HL-60/S4 (cell line): ENCODE measurements around the gene CD6.

Source experiments
- in situ Hi-C: fragments of 300-500 bp; cut with MboI; formaldehyde crosslinking; loops from 2 replicates; pipeline ENCODE4 v1.14.3; 2022; ENCODE audit warnings: low sequenced_read_pairs

CD6 gene, protein sequence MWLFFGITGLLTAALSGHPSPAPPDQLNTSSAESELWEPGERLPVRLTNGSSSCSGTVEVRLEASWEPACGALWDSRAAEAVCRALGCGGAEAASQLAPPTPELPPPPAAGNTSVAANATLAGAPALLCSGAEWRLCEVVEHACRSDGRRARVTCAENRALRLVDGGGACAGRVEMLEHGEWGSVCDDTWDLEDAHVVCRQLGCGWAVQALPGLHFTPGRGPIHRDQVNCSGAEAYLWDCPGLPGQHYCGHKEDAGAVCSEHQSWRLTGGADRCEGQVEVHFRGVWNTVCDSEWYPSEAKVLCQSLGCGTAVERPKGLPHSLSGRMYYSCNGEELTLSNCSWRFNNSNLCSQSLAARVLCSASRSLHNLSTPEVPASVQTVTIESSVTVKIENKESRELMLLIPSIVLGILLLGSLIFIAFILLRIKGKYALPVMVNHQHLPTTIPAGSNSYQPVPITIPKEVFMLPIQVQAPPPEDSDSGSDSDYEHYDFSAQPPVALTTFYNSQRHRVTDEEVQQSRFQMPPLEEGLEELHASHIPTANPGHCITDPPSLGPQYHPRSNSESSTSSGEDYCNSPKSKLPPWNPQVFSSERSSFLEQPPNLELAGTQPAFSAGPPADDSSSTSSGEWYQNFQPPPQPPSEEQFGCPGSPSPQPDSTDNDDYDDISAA

DNA sequence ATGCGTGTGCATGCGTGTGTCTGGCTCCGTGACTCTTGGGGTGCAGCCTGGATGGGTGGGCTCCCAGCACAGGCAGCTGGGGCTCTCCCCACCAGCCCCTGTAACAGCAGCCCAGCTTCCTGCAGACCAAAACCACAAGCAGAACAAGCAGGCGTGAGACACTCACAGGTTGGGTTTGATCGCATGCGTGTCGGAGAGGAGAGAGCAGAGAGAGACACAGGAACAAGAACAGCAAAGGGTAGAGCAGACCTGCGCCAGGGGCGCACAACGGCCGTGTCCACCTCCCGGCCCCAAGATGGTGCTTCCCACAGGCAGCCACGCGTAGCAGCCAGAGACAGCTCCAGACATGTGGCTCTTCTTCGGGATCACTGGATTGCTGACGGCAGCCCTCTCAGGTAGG is at the start of gene CD6:
Gene CD6, plus strand, starts transcription at position 161 of the 400 bp plus-strand sequence. Its CDS starts 186 bp downstream, at position 347.
- in situ Hi-C loops: no loop called here

DNA sequence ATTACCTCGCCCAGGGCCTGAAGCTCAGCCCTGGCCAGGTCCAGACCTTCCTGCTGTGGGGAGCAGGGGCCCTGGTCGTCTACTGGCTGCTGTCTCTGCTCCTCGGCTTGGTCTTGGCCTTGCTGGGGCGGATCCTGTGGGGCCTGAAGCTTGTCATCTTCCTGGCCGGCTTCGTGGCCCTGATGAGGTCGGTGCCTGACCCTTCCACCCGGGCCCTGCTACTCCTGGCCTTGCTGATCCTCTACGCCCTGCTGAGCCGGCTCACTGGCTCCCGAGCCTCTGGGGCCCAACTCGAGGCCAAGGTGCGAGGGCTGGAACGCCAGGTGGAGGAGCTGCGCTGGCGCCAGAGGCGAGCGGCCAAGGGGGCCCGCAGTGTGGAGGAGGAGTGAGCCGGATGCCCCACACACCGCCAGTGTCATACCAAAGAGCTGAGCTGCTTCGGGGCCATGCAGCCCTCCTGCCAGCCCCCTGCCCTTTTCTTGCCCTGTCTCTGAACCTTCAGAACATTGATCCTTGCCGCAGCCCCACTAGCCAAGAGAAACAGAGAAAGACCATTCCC is 49.6 kb upstream of the CD6 start:
- in situ Hi-C loops: no loop called here

- in situ Hi-C loops: no loop called here
Observed at GRCh38 chr11:60922906-60923305, 48.6 kb upstream of the CD6 start.

DNA sequence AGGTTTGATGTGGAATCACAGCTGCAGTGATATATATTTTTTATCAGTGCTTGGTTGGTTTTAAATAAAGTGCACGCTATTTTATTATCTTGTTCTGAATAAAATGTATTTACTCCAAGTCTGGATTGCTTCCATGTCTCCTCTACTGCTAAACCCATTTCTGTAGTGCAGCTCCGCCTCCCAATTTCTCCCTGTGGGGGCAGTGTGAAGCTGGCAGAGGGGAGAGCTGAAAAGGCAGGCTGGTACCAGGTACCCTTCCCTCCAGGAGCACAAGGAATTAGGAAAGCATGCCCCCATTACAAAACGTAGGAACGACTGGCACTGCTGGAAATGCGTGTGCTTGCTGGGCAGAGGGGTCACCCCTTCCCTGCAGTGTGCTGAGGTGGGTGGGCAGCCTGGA is 48.2 kb upstream of the CD6 start:
- in situ Hi-C loops: no loop called here

DNA sequence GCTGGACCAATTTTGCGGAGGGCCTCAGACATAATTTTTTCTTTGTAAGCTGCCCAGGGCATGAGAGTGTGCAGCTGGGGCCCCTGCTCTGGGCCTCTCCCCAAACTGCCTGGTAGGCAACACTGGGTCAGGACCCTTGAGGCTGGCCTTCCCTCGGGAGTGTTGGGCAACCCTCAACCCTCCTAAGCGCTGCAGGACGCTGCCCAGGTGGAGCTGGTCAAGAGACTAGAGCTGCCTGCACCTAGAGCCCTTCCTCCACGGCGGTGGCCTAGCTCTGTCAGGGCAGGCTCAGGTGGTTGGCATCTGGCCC is 47.7 kb upstream of the CD6 start:
- in situ Hi-C loops: no loop called here

- in situ Hi-C loops: no loop called here
Observed at GRCh38 chr11:60924110-60924905, 47.2 kb upstream of the CD6 start, which contains the start of gene TMEM132A. Gene TMEM132A, plus strand, starts transcription at chr11:60924460. Its CDS starts 174 bp downstream, at chr11:60924634.

DNA sequence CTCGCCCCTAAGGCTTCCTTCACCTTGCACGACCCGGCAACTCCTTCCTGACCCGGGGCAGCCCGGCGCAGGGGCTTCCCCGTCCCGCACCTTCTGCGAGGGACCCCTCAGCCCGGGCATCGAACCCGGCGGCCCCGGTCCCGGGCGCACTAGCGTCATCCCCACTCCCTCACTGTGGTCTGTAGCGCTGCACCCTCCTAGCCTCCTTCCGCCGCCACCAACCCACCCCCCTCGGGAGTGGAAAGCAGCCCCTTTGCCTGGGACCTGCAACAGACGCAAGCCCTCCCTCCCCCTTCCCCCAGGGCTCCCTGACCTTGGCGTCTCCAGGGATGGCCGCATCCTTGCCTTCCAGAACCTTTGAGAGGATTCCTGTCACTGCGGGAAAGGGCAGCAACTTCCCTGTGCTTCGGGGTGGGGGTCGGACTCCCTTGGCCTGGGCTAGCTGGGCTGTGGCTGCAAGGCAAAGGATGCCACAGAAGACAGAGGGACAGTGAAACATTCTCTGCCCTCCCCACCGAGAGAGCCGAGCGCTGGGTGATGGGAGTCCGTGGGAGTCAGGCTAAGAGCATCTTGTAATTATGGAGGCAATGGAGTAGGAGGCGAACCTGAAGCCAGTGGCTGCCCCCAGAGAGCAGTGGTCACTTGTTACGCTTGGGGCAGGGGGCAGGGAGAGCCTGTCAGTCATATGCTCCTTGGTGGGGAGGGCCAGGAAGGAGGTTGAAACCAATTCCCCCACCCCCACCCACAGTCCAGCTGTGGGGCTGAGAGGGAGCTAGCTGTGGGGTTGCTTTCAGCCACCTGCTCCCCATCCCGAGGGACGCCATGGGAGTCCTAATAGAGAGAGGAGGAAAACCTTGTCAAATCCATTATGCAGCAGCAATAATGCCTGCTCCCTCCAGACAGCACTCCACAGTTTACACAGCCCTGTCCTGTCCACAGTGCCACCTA is 46.3 kb upstream of the CD6 start:
- in situ Hi-C loops: no loop called here

DNA sequence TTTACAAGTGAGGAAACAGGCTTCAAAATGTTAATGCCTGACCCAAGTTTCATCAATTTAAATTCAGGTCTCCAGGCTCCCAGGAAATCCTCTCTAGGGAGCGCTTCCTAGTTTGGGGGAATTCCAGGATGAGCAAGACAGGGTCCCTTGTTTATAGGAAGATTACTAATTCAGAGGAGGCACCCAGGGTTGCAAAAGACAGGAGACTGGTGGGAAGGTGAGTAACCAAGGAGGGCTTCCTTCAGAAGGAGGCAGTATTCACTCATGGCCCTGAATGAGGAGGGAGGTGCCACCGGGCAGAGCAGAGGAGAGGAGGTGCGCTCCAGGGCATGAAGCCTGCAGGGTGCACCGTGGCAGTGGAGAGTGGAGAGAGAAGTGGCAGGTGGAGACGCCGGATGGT is 45.6 kb upstream of the CD6 start:
- in situ Hi-C loops: no loop called here

DNA sequence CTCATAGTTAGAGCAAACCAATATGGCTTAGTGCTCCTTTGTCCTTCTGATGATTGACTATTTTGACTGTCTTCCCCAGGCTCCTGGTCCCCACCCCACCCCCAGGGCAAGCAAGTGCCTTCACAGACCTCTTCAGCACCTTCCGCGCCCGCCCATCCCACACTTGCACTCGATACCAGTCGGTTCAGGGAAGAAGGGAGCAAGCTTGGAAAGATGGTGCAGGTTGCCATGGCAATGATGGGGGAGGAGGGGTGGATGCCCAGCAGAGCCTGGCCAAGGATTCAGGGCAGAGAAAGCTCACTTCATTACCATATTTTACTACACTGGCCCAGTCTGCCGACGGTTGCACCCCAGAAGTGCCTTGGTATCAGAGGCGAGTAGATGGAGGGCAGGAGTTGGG is 45.0 kb upstream of the CD6 start:
- in situ Hi-C loops: no loop called here

DNA sequence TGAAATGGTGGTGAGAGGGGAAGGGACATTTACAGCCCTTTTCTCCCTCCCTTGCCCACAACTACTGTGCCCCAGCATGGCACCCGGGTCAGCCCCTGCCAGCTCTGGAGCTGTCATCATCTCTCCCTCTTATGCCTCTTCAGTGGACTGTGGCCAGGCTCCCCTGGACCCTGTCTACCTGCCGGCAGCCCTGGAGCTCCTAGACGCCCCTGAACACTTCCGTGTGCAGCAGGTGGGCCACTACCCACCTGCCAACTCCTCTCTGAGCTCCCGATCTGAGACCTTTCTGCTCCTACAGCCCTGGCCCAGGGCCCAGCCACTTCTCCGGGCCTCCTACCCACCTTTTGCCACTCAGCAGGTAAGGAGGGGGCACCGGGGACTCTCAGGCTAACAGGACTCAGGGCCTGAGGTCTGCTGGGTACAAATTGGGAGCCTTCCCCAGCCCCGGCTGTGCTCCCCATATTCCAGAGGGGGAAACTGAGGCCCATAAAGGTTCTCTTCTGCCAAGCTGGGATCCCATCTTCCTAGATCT is 44.4 kb upstream of the CD6 start:
- in situ Hi-C loops: no loop called here

DNA sequence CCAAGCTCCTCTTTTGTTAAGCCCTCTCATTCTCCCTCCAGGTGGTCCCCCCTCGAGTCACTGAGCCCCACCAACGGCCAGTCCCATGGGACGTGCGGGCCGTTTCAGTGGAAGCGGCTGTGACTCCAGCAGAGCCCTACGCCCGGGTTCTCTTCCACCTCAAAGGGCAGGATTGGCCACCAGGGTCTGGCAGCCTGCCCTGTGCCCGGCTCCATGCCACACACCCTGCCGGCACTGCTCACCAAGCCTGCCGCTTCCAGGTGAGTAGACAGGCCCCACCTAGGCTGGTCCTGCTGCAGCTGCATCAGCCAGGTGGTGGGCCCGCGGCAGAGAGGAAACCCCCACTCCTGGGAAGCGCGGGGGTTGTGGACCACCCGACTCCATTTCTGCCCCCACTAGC is 43.9 kb upstream of the CD6 start:
- in situ Hi-C loops: no loop called here

- in situ Hi-C loops: no loop called here
Observed at GRCh38 chr11:60928563-60929001, 42.9 kb upstream of the CD6 start.

DNA sequence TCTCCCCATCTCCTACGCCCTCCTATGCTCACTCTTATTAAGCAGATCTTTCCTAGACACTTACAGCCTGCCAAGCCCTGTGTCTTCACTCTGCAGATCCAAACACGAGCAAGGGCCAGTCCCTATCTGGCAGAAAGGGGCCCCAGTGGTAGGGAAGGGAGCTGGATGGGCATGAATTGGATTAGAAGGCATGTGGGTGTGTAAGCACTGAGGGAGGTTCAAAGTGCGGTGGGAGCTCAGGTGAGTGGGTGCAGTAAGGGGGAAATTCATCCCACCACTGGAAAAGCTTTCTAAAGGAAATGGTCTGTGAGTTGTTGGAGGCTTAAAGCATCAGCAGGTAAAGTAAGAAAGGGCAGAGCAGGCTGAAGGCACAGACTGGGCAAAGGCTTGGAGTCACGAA is 41.7 kb upstream of the CD6 start:
- in situ Hi-C loops: no loop called here

GRCh38 chr11:60930394-60930793 is 41.1 kb upstream of the CD6 start:
- in situ Hi-C loops: no loop called here

- in situ Hi-C loops: no loop called here
Observed at GRCh38 chr11:60931917-60932316, 39.6 kb upstream of the CD6 start.

DNA sequence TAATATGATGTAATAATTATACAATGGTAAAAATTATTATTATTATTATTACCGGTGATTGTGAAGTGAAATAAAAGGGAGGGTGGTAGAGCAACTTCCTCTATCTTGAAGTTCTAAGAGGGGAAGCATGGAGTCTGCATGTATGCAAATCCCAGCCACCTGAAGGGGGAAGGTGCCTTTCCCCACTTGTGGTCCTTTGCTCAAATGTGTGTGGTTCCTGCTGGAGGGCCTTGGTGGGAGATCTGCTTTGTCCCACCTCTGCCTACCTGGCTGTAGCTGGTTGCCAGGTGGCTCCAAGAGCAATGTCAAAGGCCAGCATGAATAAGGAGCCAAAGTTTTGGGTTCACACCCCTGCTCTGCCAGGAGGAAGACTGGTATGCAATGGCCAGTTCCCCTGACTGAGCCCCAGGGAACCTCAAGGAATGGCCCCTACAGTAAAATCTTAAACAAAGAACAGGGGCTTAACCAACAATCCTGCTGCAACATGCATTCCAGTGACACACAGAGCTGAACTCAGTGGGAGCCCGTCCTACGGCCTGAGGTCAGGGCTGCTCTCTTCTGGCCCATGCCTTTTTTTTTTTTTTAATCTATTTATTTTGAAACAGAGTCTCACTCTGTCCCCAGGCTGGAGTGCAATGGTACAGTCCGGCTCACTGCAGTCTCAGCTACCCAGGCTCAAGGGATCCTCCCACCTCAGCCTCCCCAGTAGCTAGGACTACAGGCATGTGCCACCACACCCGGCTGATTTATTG is 38.7 kb upstream of the CD6 start:
- in situ Hi-C loops: no loop called here

DNA sequence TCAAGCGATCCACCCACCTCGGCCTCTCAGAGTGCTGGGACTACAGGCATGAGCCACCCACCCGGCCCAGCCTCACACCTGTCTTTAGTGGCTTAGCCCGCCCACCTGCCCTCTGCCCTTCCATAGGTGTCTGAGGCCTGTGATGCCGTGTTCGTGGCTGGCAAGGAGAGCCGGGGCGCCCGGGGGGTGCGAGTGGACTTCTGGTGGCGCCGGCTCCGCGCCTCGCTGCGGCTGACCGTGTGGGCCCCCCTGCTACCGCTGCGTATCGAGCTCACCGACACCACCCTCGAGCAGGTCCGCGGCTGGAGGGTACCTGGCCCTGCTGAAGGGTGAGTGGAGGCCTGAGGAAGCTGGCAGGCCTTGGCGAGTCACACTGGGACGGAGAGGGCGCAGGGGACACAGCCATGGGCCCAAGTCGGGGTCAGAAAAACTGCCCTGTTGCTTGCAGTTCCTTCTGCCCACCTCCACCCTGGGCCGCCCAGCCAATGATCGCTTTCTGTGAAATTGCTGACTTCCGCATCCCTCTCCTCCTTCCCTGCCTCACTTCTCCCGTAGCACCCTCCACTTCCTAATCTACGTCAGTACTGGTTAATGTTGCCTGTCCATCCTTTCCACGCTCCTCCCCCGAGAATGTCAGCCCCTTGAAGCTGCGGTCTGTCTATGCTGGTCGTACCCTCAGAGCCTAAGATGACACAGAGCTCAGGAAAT is 37.9 kb upstream of the CD6 start:
- in situ Hi-C loops: no loop called here

DNA sequence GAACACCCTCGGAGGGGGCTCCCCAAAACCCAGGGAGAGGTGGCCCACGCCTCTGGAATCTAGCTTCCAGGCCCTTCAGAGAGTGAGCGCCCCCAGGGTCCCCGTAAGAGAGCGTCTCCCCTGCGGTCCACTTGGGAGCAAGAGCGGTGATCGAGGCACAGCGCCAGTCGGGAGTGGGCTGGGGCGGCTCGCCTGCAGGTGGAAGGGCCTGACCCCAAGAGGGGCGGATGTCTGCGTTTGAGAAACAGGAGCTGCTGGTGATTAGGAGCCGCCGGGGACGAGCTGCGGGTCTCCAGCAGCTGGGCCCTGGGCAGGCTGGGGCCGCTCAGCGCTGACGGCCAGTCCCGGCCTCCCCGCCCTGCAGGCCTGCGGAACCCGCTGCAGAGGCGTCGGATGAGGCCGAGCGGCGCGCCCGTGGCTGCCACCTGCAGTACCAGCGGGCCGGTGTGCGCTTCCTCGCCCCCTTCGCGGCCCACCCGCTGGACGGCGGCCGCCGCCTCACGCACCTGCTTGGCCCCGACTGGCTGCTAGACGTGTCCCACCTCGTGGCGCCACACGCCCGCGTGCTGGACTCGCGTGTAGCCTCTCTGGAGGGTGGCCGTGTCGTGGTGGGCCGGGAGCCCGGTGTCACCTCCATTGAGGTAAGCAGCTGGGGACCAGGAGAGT is 37.2 kb upstream of the CD6 start:
- in situ Hi-C loops: no loop called here
